H1 (cell line): ENCODE measurements around the gene MYPOP. TPM values are rescaled to one million over a fixed set of nuclear protein-coding genes. Genes with fewer than 3 reads are reported as not detected.

Experiments
- CHD1 ChIP-seq: IDR thresholded peaks from 2 replicates; pipeline ENCODE4 v1.6.1; 2012; ENCODE audit warnings: low read depth, low read length, improper control_type of control experiment
- E2F6 ChIP-seq: IDR thresholded peaks from 2 replicates; pipeline ENCODE4 v1.6.1; 2012; ENCODE audit warnings: inconsistent platforms
- EZH2 ChIP-seq: fragments of 200-600 bp; sonication (generic); IDR thresholded peaks from 2 replicates; pipeline ENCODE4 v1.7.1; 2012; ENCODE audit warnings: low read depth, mild to moderate bottlenecking, moderate library complexity, low read length, inconsistent platforms; ENCODE audit not compliant: severe bottlenecking
- PHF8 ChIP-seq: fragments of 200-600 bp; sonication (generic); conservative IDR thresholded peaks from 2 replicates; pipeline ENCODE4 v1.7.1; 2012; ENCODE audit warnings: low read depth, mild to moderate bottlenecking, inconsistent platforms, low read length, moderate library complexity
- POLR2AphosphoS5 ChIP-seq: IDR thresholded peaks from 2 replicates; pipeline ENCODE4 v1.6.1; 2011; ENCODE audit warnings: low read depth, low read length
- SIRT6 ChIP-seq: IDR thresholded peaks from one replicate; pipeline ENCODE4 v1.7.1; 2012; ENCODE audit warnings: low read length, inconsistent platforms
- SRF ChIP-seq: IDR thresholded peaks from 2 replicates; pipeline ENCODE4 v1.6.1; 2011; ENCODE audit warnings: mild to moderate bottlenecking, low read depth, low read length, moderate library complexity
- polyA plus RNA-seq, 7 experiments: library from polyadenylated mRNA; depleted of rRNA in 3 of 7; stranded (reverse) in 5 of 7; unstranded in 2 of 7; fragments of >200 nt in 5 of 7; fragments of 200-250 nt in 2 of 7; gene quantifications; 1 replicate in 5 of 7; 2 replicates in 1 of 7; 4 replicates in 1 of 7; pipeline versions ENCODE4 v1.2.1 to v1.2.3, GENCODE V29; 2011 to 2013; ENCODE audit warnings: missing spikeins in 2 of 7, mixed read lengths in 2 of 7
- total RNA-seq: library from RNA; stranded (reverse); fragmentation: NEBNext Ultra II Directional; extraction: Animal tissue kit (Norgen Biotek cat#: 25700); gene quantifications from 2 replicates; pipeline ENCODE4 v1.2.1, GENCODE V29; 2021

The MYPOP gene
- total and polyA plus RNA-seq, 2 of the 8 experiments (the other 6 are each of a cell fraction or from before 2014, with no cell fraction given), result 3.2 to 11.1 TPM

- TF ChIP-seq PHF8 (no peak), CHD1 (no peak), EZH2 (no peak), POLR2AphosphoS5 (no peak), SRF (no peak), E2F6 (no peak), SIRT6 (no peak)
- TF ChIP-seq, all 59 proteins: peak for 0
These were observed 13.1 kb downstream of the MYPOP start (continued) for GRCh38 chr19:45889210-45889885.
